ENCODE measurements around the gene GATAD2A. TPM values are rescaled to one million over a fixed set of nuclear protein-coding genes. Genes with fewer than 3 reads are reported as not detected.

GATAD2A gene
- total and polyA plus RNA-seq, 2 of the 8 experiments (the other 6 are each of a cell fraction or from before 2014, with no cell fraction given), result 38.4 to 205 TPM

DNA sequence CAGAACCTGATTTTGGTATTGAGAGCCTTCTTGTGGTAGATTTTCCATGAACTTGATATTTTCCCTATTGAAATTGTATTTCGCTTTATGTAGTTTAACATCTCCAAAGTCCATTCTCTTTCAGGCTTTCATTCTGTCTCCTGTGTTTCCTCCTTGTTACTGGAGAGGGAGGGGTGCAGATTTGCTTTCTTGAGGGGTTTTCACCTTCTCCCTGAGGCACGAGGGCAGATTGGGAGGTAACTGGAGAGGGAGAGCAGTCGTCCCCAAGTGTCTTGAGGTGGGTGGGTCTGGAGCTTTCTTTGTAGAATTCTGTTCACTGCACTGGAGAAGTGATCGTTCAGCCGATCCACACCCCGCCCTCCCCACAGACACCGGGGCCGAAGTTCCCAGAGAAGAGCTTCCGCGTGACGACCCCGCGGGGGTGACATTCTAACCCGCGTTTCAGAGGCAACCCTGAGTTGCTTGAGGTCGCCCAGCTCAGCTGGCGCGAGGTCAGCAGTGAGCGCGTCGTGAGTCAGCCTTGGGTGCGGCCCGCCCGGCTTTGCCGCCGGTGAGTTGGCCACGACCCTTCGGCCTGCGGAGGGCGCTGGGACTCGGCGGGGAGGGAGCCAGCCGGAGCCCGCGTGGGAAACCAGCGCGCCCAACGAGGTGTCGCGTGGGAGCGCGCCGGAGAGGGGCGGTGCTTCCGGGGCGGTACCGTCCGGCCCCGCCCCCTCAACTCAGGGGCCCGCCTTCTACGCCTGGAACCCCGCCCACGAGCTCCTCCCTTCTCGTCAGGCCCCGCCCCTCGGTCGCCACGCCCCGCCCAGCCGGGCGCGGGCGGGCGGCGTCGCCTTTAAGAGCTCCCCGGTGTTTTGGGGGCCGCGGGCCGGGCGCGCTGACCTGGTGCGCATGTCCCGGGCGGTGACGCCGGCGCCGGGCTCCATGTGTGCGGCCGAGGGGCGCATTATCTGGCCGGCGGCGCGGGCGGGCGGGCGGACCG is at the start of gene GATAD2A (continued):
- TF ChIP-seq, protein P1, sequence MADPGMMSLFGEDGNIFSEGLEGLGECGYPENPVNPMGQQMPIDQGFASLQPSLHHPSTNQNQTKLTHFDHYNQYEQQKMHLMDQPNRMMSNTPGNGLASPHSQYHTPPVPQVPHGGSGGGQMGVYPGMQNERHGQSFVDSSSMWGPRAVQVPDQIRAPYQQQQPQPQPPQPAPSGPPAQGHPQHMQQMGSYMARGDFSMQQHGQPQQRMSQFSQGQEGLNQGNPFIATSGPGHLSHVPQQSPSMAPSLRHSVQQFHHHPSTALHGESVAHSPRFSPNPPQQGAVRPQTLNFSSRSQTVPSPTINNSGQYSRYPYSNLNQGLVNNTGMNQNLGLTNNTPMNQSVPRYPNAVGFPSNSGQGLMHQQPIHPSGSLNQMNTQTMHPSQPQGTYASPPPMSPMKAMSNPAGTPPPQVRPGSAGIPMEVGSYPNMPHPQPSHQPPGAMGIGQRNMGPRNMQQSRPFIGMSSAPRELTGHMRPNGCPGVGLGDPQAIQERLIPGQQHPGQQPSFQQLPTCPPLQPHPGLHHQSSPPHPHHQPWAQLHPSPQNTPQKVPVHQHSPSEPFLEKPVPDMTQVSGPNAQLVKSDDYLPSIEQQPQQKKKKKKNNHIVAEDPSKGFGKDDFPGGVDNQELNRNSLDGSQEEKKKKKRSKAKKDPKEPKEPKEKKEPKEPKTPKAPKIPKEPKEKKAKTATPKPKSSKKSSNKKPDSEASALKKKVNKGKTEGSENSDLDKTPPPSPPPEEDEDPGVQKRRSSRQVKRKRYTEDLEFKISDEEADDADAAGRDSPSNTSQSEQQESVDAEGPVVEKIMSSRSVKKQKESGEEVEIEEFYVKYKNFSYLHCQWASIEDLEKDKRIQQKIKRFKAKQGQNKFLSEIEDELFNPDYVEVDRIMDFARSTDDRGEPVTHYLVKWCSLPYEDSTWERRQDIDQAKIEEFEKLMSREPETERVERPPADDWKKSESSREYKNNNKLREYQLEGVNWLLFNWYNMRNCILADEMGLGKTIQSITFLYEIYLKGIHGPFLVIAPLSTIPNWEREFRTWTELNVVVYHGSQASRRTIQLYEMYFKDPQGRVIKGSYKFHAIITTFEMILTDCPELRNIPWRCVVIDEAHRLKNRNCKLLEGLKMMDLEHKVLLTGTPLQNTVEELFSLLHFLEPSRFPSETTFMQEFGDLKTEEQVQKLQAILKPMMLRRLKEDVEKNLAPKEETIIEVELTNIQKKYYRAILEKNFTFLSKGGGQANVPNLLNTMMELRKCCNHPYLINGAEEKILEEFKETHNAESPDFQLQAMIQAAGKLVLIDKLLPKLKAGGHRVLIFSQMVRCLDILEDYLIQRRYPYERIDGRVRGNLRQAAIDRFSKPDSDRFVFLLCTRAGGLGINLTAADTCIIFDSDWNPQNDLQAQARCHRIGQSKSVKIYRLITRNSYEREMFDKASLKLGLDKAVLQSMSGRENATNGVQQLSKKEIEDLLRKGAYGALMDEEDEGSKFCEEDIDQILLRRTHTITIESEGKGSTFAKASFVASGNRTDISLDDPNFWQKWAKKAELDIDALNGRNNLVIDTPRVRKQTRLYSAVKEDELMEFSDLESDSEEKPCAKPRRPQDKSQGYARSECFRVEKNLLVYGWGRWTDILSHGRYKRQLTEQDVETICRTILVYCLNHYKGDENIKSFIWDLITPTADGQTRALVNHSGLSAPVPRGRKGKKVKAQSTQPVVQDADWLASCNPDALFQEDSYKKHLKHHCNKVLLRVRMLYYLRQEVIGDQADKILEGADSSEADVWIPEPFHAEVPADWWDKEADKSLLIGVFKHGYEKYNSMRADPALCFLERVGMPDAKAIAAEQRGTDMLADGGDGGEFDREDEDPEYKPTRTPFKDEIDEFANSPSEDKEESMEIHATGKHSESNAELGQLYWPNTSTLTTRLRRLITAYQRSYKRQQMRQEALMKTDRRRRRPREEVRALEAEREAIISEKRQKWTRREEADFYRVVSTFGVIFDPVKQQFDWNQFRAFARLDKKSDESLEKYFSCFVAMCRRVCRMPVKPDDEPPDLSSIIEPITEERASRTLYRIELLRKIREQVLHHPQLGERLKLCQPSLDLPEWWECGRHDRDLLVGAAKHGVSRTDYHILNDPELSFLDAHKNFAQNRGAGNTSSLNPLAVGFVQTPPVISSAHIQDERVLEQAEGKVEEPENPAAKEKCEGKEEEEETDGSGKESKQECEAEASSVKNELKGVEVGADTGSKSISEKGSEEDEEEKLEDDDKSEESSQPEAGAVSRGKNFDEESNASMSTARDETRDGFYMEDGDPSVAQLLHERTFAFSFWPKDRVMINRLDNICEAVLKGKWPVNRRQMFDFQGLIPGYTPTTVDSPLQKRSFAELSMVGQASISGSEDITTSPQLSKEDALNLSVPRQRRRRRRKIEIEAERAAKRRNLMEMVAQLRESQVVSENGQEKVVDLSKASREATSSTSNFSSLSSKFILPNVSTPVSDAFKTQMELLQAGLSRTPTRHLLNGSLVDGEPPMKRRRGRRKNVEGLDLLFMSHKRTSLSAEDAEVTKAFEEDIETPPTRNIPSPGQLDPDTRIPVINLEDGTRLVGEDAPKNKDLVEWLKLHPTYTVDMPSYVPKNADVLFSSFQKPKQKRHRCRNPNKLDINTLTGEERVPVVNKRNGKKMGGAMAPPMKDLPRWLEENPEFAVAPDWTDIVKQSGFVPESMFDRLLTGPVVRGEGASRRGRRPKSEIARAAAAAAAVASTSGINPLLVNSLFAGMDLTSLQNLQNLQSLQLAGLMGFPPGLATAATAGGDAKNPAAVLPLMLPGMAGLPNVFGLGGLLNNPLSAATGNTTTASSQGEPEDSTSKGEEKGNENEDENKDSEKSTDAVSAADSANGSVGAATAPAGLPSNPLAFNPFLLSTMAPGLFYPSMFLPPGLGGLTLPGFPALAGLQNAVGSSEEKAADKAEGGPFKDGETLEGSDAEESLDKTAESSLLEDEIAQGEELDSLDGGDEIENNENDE (IDR thresholded peaks at IDR 0.05; ENCODE audit: insufficient replicate concordance, low read length), result no peak
- TF ChIP-seq MAFK (IDR thresholded peaks at IDR 0.05; ENCODE audit: low read depth, low read length) (no peak), ATF3 (IDR thresholded peaks at IDR 0.05; ENCODE audit: insufficient read depth, low read depth, low read length) (no peak), SIX5 (IDR thresholded peaks at IDR 0.05; ENCODE audit: low read depth, low read length) (no peak), EZH2 (IDR thresholded peaks at IDR 0.05; ENCODE audit: low read depth, low read length, severe bottlenecking) (no peak), GTF2F1 (IDR thresholded peaks at IDR 0.05; ENCODE audit: borderline replicate concordance, low read depth, low read length) (no peak)

Data from H1 (cell line).